Measurements from ENCODE around the gene HSD17B14. TPM values are rescaled to one million over a fixed set of nuclear protein-coding genes. Genes with fewer than 3 reads are reported as not detected.

The HSD17B14 gene
- total RNA-seq, 4 donors from 2014 or later = 1.6 to 6.6 (median 5.4) TPM

DNA sequence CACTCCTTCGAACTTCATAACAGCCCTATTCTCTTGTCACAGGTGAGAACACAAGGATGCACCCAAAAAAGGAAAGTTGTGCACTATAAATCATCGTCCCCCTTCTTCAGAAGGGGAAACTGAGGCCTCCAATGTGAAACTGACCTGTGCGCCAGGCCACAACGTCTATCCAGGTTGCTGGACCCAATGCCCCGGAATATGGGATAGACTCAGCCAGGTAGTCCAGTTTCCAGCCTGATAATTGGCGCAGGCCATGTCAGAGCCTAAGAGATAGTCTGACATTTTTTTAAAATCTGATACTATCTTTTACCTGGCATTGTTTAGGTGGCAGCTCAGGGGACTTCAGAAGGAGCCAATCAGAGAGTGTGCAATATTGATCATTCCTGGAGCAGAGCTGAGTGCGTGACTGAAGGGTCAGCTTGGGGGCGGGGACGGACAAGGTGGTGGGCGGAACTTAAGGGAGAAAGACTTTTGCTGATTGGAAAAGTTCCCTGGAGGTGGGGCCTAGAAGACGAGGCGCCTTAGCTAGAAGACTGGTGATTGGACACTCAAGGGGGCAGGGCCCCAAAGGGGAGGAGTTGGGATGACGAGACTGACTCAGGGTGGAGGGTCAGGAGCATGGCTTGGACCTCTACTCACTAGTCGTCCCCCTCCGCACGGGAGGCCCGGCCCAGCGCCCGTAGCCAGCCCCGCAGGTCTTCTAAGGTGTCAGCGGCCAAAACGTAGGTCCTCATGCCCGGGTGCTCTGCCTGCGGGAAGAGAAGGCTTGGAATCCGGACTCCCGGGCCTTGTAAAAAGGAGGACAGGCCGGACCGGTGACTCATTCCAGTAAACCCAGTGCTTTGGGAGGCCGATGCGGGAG lies 23.7 kb upstream of the HSD17B14 start:
- WGBS, 2 donors = 89 to 91% methylated on average over 30 of the region's 30 CpGs
- TF ChIP-seq CTCF (IDR thresholded peaks at IDR 0.05) (no peak), POLR2A (IDR thresholded peaks at IDR 0.05) (no peak)
- DNase-seq (ENCODE audit: low spot score in 2 of 2) = no peak
- H3K4me3 ChIP-seq (ENCODE audit: low read depth, poor library complexity, severe bottlenecking) = no peak overlapping the region
- intact Hi-C loops (cut with DNase I; ENCODE audit: low total_unique reads) = no loop called here

DNA sequence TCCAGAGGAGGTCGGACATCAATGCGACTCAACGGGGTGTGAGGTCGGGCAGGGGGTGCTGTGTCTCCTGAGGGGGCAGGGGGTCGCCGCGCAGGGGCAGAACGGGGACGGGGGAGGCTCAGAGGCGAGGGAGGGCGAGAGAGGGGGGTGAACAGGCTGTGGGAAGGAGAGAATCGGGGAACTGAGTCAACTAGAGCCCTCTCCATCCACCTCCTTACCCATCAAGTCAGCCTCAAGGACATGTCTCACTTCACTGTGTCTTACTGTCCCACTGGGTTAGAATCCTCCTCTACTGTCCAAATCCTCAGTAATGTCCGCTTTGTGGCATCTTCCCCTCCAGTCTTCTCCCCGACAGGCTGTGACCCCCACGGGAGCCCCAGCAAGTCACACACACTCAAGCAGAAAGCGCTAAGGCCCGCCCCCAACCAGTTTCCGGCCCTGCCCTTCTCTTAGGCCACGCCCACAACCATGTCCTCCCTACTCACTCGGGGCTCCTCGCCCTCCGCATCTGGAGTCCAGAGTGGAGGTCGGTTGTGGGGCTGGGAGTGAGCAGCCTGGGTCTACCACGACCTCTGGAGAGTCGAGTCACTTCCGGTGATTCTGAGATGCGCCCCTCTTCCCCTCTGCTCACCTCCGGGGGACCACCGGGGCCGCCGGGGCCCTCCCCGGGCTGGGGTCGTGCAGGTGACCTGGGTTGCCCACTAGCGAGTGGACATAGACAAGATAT lies 22.9 kb upstream of the HSD17B14 start:
- TF ChIP-seq CTCF (IDR thresholded peaks at IDR 0.05) (no peak), POLR2A (IDR thresholded peaks at IDR 0.05) (no peak)
- 58 to 59% methylated on average over 27 to 34 of the region's 34 CpGs for WGBS, 2 donors

DNA sequence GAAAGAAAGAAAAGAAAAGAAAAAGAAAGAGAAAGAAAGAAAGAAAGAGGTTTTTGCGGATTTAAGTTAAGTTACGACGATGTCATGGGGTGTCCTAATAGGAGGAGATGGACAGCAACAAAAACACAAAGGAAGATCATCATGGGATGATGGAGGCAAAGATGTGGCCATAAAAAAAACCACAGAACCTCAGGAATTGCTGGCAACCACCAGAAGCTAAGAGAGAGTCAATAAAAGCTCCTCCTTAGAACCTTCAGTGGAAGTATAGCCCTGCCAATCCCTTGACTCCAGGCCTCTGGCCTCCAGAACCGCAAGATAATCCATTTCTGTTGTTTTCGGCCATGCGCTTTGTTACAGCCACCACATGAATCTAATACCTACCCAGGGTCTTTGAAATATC lies 20.6 kb upstream of the HSD17B14 start:
- no peak overlapping the region for H3K4me3 ChIP-seq (ENCODE audit: low read depth, poor library complexity, severe bottlenecking)
- no peak for TF ChIP-seq CTCF (IDR thresholded peaks at IDR 0.05)
- no peak for TF ChIP-seq POLR2A (IDR thresholded peaks at IDR 0.05)
- intact Hi-C loops (cut with DNase I; ENCODE audit: low total_unique reads) = no loop called here
- 84 to 96% methylated on average over 6 of the region's 6 CpGs for WGBS, 2 donors
- no peak for DNase-seq (ENCODE audit: low spot score in 2 of 2)

More for the DNA sequence above, 22.9 kb upstream of the HSD17B14 start:
- intact Hi-C loops (cut with DNase I; ENCODE audit: low total_unique reads) = no loop called here
- no peak for DNase-seq (ENCODE audit: low spot score in 2 of 2)
- H3K4me3 ChIP-seq (ENCODE audit: low read depth, poor library complexity, severe bottlenecking) = no peak overlapping the region

DNA sequence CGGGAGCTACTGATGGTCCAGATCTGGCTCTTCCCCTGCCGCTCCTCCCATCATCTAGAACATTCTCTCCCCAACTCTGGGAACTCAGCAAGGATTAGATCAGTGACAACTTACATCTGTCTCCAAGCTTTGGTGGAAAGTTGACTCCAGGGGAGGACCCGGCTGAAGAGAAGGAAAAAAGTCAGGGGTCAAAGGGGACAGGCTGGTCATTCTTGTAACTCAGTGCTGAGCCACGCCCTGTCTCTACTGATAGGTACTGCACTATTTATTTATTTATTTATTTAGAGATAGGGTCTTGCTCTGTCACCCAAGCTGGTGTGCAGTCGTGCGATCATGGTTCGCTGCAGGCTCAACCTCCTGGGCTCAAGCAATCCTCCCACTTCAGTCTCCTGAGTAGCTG lies 17.8 kb upstream of the HSD17B14 start:
- TF ChIP-seq CTCF (IDR thresholded peaks at IDR 0.05) = no peak
- TF ChIP-seq POLR2A (IDR thresholded peaks at IDR 0.05) = no peak
- WGBS, 2 donors = 90 to 94% methylated on average over 7 of the region's 7 CpGs
- H3K4me3 ChIP-seq (ENCODE audit: low read depth, poor library complexity, severe bottlenecking) = no peak overlapping the region
- intact Hi-C loops (cut with DNase I; ENCODE audit: low total_unique reads) = no loop called here
- DNase-seq (ENCODE audit: low spot score in 2 of 2) = no peak

DNA sequence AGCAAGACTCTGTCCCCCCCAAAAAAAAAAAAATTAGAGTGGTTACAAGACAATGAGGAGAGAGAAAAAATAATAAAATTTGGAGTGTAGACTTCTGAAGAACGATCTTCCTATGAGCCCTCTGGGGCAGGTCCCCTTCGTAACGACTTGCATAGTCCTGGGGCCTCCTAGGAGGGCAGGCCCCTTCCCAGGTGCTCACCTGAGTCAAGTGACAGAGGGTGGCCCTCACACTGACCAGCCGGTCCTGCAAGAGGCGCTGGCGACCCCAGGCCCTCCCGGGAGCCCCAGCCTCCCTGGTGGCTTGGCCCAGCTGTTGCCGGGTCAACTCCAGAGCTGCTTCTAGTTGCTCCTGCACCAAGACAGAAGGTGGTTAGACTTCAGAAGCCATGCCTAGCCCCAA lies 17.2 kb upstream of the HSD17B14 start:
- 86 to 93% methylated on average over 8 of the region's 8 CpGs for WGBS, 2 donors
- intact Hi-C loops (cut with DNase I; ENCODE audit: low total_unique reads) = no loop called here
- no peak for DNase-seq (ENCODE audit: low spot score in 2 of 2)
- no peak overlapping the region for H3K4me3 ChIP-seq (ENCODE audit: low read depth, poor library complexity, severe bottlenecking)
- TF ChIP-seq POLR2A (IDR thresholded peaks at IDR 0.05) (no peak), CTCF (IDR thresholded peaks at IDR 0.05) (no peak)
